HepG2 (cell line): ENCODE data around the gene ALDH4A1. TPM values are rescaled to one million over a fixed set of nuclear protein-coding genes. Genes with fewer than 3 reads are reported as not detected.

Source experiments
- BRF2 ChIP-seq: sonication (generic); formaldehyde crosslinking; IDR thresholded peaks from 2 replicates; pipeline ENCODE4 v1.8.1; 2022; ENCODE audit warnings: mild to moderate bottlenecking, missing genetic modification reagents
- FOXK1 ChIP-seq: sonication (generic); formaldehyde crosslinking; IDR thresholded peaks from 2 replicates; pipeline ENCODE4 v1.4.0; 2020; ENCODE audit warnings: low read depth, missing genetic modification reagents, borderline replicate concordance
- GTF2F1 ChIP-seq: fragments of 150-350 bp; IDR thresholded peaks from 2 replicates; pipeline ENCODE4 v1.6.1; 2014; ENCODE audit warnings: low read length
- HNRNPLL ChIP-seq: fragments of 200-400 bp; formaldehyde crosslinking; IDR thresholded peaks from 2 replicates; pipeline ENCODE4 v1.6.1; 2017; ENCODE audit warnings: mild to moderate bottlenecking, low read depth, low read length; ENCODE audit not compliant: poor library complexity, severe bottlenecking
- MIER3 ChIP-seq: IDR thresholded peaks from 2 replicates; pipeline ENCODE4 v1.6.1; 2016; ENCODE audit warnings: missing compliant biosample characterization, borderline replicate concordance
- ONECUT2 ChIP-seq: sonication (generic); formaldehyde crosslinking; IDR thresholded peaks from 2 replicates; pipeline ENCODE4 v1.4.0; 2020; ENCODE audit warnings: missing genetic modification reagents
- PAF1 ChIP-seq: IDR thresholded peaks from 2 replicates; pipeline ENCODE4 v1.6.1; 2016; ENCODE audit warnings: missing genetic modification reagents, missing compliant biosample characterization
- POLR2A ChIP-seq, 2 experiments: IDR thresholded peaks; 2 replicates each; pipeline ENCODE4 v1.6.1; 2011; ENCODE audit warnings: low read depth in 2 of 2, low read length in 2 of 2, mild to moderate bottlenecking in 1 of 2, moderate library complexity in 1 of 2; ENCODE audit not compliant: insufficient read depth in 1 of 2
- POLR2AphosphoS2 ChIP-seq: IDR thresholded peaks from 2 replicates; pipeline ENCODE4 v1.6.1; 2011; ENCODE audit warnings: low read depth, low read length, improper control_type of control experiment
- PREB ChIP-seq: sonication (generic); formaldehyde crosslinking; IDR thresholded peaks from 2 replicates; pipeline ENCODE4 v1.4.0; 2020; ENCODE audit warnings: missing genetic modification reagents
- RARG ChIP-seq: sonication (generic); formaldehyde crosslinking; IDR thresholded peaks from 2 replicates; pipeline ENCODE4 v1.4.0; 2020; ENCODE audit warnings: low read depth, mild to moderate bottlenecking, missing genetic modification reagents
- RCOR2 ChIP-seq: IDR thresholded peaks from 2 replicates; pipeline ENCODE4 v1.6.1; 2016; ENCODE audit warnings: missing biosample characterization, missing genetic modification reagents
- RNF219 ChIP-seq: sonication (generic); formaldehyde crosslinking; IDR thresholded peaks from 2 replicates; pipeline ENCODE4 v1.5.0; 2020; ENCODE audit warnings: mild to moderate bottlenecking, missing genetic modification reagents
- TEAD2 ChIP-seq: sonication (generic); formaldehyde crosslinking; IDR thresholded peaks from 2 replicates; pipeline ENCODE4 v1.9.0; 2021; ENCODE audit warnings: missing genetic modification reagents
- ZMYM3 ChIP-seq: sonication (generic); formaldehyde crosslinking; IDR thresholded peaks from 2 replicates; pipeline ENCODE4 v1.5.1; 2020; ENCODE audit warnings: mild to moderate bottlenecking, missing genetic modification reagents
- ZNF232 ChIP-seq: sonication (generic); formaldehyde crosslinking; IDR thresholded peaks from 2 replicates; pipeline ENCODE4 v1.4.0; 2020; ENCODE audit warnings: missing genetic modification reagents, borderline replicate concordance
- ZNF331 ChIP-seq: sonication (generic); formaldehyde crosslinking; IDR thresholded peaks from 2 replicates; pipeline ENCODE4 v1.4.0; 2020; ENCODE audit warnings: missing genetic modification reagents
- ZNF362 ChIP-seq: sonication (generic); formaldehyde crosslinking; IDR thresholded peaks from 2 replicates; pipeline ENCODE4 v1.4.0; 2020; ENCODE audit warnings: missing genetic modification reagents, mild to moderate bottlenecking, borderline replicate concordance
- ZNF44 ChIP-seq: sonication (generic); formaldehyde crosslinking; IDR thresholded peaks from 2 replicates; pipeline ENCODE4 v1.5.1; 2020; ENCODE audit warnings: mild to moderate bottlenecking, missing genetic modification reagents
- ZNF614 ChIP-seq: IDR thresholded peaks from 2 replicates; pipeline ENCODE4 v1.6.1; 2018; ENCODE audit warnings: missing biosample characterization, missing genetic modification reagents, inconsistent platforms, borderline replicate concordance
- ZNF704 ChIP-seq: sonication (generic); formaldehyde crosslinking; IDR thresholded peaks from 2 replicates; pipeline ENCODE4 v1.8.1; 2023; ENCODE audit warnings: mild to moderate bottlenecking, inconsistent platforms, moderate library complexity, missing genetic modification reagents, borderline replicate concordance
- ZNF775 ChIP-seq: sonication (generic); formaldehyde crosslinking; IDR thresholded peaks from 2 replicates; pipeline ENCODE4 v1.4.0; 2020; ENCODE audit warnings: missing genetic modification reagents, mild to moderate bottlenecking, moderate library complexity, borderline replicate concordance
- ZNF780A ChIP-seq: sonication (generic); formaldehyde crosslinking; IDR thresholded peaks from 2 replicates; pipeline ENCODE4 v1.8.0; 2022; ENCODE audit warnings: mild to moderate bottlenecking, missing genetic modification reagents, moderate library complexity
- ZNF790 ChIP-seq: sonication (generic); formaldehyde crosslinking; IDR thresholded peaks from 2 replicates; pipeline ENCODE4 v1.8.0; 2022; ENCODE audit warnings: missing genetic modification reagents, mild to moderate bottlenecking, borderline replicate concordance
- polyA plus RNA-seq, 8 experiments: library from polyadenylated mRNA; depleted of rRNA in 3 of 8; stranded (reverse) in 7 of 8; unstranded in 1 of 8; fragments of >200 nt; fragmentation: Illumina TruSeq in 4 of 8; extraction: Trizol in 4 of 8; gene quantifications; 2 replicates each; pipeline versions ENCODE4 v1.2.1 to v1.2.3, GENCODE V29; 2011 to 2016; ENCODE audit warnings: low read depth in 4 of 8, missing spikeins in 1 of 8, mixed read lengths in 1 of 8; ENCODE audit not compliant: insufficient read depth in 1 of 8
- total RNA-seq, 5 experiments: library from RNA; depleted of rRNA; stranded (reverse); fragments of >200 nt; fragmentation: Illumina TruSeq; extraction: Trizol; gene quantifications; 2 replicates each; pipeline ENCODE4 v1.2.3, GENCODE V29; 2016; ENCODE audit warnings: low read depth in 1 of 5

ALDH4A1 gene
- total and polyA plus RNA-seq, 2 of the 13 experiments (the other 11 are each of a cell fraction or from before 2014, with no cell fraction given), result 76.4 to 240 TPM

- TF ChIP-seq HNRNPLL, result no peak
- no peak for TF ChIP-seq RARG (CRISPR knock-in tag)
- TF ChIP-seq ZNF790, result no peak
- TF ChIP-seq POLR2A (IDR thresholded peaks at IDR 0.05; ENCODE audit: insufficient read depth in 1 of 2, low read depth in 2 of 2, low read length in 2 of 2), result peak in 1 of 2 experiments; percentile 37; a peak in 1 of 4 replicates
- TF ChIP-seq ZNF775 (CRISPR knock-in tag), result no peak
- no peak for TF ChIP-seq PREB (CRISPR knock-in tag)
- no peak for TF ChIP-seq TEAD2 (CRISPR knock-in tag)
- no peak for TF ChIP-seq BRF2 (CRISPR knock-in tag)
- no peak for TF ChIP-seq ONECUT2 (CRISPR knock-in tag)
- no peak for TF ChIP-seq ZNF704 (CRISPR knock-in tag)
- no peak for TF ChIP-seq ZNF614 (CRISPR knock-in tag)
- no peak for TF ChIP-seq ZNF331 (CRISPR knock-in tag)
- TF ChIP-seq ZNF780A (CRISPR knock-in tag), result no peak
- no peak for TF ChIP-seq GTF2F1
- no peak for TF ChIP-seq POLR2AphosphoS2
- TF ChIP-seq ZNF232 (CRISPR knock-in tag), result no peak
- no peak for TF ChIP-seq ZNF362 (CRISPR knock-in tag)
- no peak for TF ChIP-seq ZNF44 (CRISPR knock-in tag)
- TF ChIP-seq FOXK1 (CRISPR knock-in tag), result no peak
- no peak for TF ChIP-seq RNF219 (CRISPR knock-in tag)
- 0 out of 2 replicates have a peak, but pooled peaks have one; percentile 14 for TF ChIP-seq RCOR2 (CRISPR knock-in tag)
- TF ChIP-seq PAF1 (CRISPR knock-in tag), result no peak
- no peak for TF ChIP-seq MIER3 (CRISPR knock-in tag)
- peak; percentile 2; the same call in 1 of the 2 replicates for TF ChIP-seq ZMYM3
Measured at GRCh38 chr1:18941221-18942141, 39.1 kb upstream of the ALDH4A1 start (continued).
